Motor neuron (in vitro differentiated cells): ENCODE results near the gene ACSF2. TPM values are rescaled to one million over a fixed set of nuclear protein-coding genes. Genes with fewer than 3 reads are reported as not detected.
A peak's percentile ranks its signal among the peaks of the same experiment; 100 is the strongest.
"Not testable (repeated sequence)": the region's sequence is repeated elsewhere in the genome, so short reads cannot be mapped to it uniquely, and the experiment has no call there.

ENCODE experiments used
- ATAC-seq, 8 experiments: fragments of 200-7000 bp; cut with Tn5 transposase; replicated peaks in 6 of 8; 2 replicates each; pipeline ENCODE4 v1.8.0; 2021; ENCODE audit warnings: mild to moderate bottlenecking in 8 of 8, moderate library complexity in 8 of 8
- H3K27ac ChIP-seq, 2 donors: fragments of 250-450 bp; sonication (Bioruptor Pico); 2 replicates each; pipeline ENCODE4 v1.9.0; 2021; ENCODE audit warnings: antibody characterized with exemption in 2 of 2, mild to moderate bottlenecking in 2 of 2, moderate library complexity in 1 of 2
- H3K4me1 ChIP-seq, 2 donors: fragments of 250-450 bp; sonication (Bioruptor Pico); replicated peaks in 1 of 2; 2 replicates each; pipeline ENCODE4 v1.6.1; 2021; ENCODE audit warnings: antibody characterized with exemption in 2 of 2, mild to moderate bottlenecking in 2 of 2, moderate library complexity in 1 of 2
- H3K4me3 ChIP-seq, 5 donors: fragments of 250-450 bp; sonication (Bioruptor Pico); 2 replicates each; pipeline ENCODE4 v1.9.0; 2021; ENCODE audit warnings: antibody characterized with exemption in 5 of 5, mild to moderate bottlenecking in 5 of 5, moderate library complexity in 4 of 5
- WGBS, 10 experiments: fragments of 450-650 bp; shearing (Covaris generic); methylation state at CpG; one replicate each; pipeline ENCODE4 v1.0.0; 2022; 5-methylcytosine and 5-hydroxymethylcytosine counted together
- in situ Hi-C, 9 experiments: fragments of 400-800 bp; cut with MboI; loops; one replicate each; pipeline ENCODE4 v1.15.0; 2021; ENCODE audit warnings: low sequenced_read_pairs in 9 of 9, low pct_unique_long_range_greater_than_20kb in 2 of 9; ENCODE audit not compliant: unreplicated experiment in 9 of 9
- total RNA-seq, 8 experiments: library from RNA; unstranded; fragments of 300-600 nt; gene quantifications; 2 replicates each; pipeline versions ENCODE4 v1.2.3 to v1.2.4, GENCODE V29; 2022

Gene ACSF2
- total RNA-seq, 8 experiments from 2014 or later, result 1.6 to 31.1 (median 5.6) TPM

- no peak overlapping the region for H3K27ac ChIP-seq
- H3K4me3 ChIP-seq, result no peak overlapping the region
- peak in 2 of 8 experiments; percentile 12 to 25 for ATAC-seq
- H3K4me1 ChIP-seq, result peaks cover 18% of the 10 kb centered on the region in 2 donors
- in situ Hi-C loops, result no loop called here
- 11 to 94% (median 66%) methylated on average over 2 to 3 of the region's 3 CpGs; no CpG with 5 or more reads in 1 of the 10 experiments for WGBS, 10 experiments
Measured at GRCh38 chr17:50421308-50422051, 4.5 kb upstream of the ACSF2 start.

GRCh38 chr17:50422738-50423137 is 3.3 kb upstream of the ACSF2 start:
- no peak for ATAC-seq

GRCh38 chr17:50423553-50424159 is 2.4 kb upstream of the ACSF2 start:
- Histone ChIP-seq H3K27ac (no peak overlapping the region), H3K4me3 (no peak overlapping the region), H3K4me1 (peaks cover 23 to 27% of the 10 kb centered on the region in 2 donors)
- in situ Hi-C loops, result no loop called here
- ATAC-seq, result peak in 5 of 8 experiments; percentile 10 to 74 (median 70)
- WGBS, 10 experiments, result 14 to 100% (median 47%) methylated on average over 1 to 5 of the region's 6 CpGs

More at GRCh38 chr17:50422738-50423137, 3.3 kb upstream of the ACSF2 start:
- Histone ChIP-seq H3K4me3 (no peak overlapping the region), H3K4me1 (peaks cover 23 to 27% of the 10 kb centered on the region in 2 donors), H3K27ac (no peak overlapping the region)
- in situ Hi-C loops, result no loop called here
- 71 to 100% (median 100%) methylated on average over 1 of the region's 2 CpGs; no CpG with 5 or more reads in 3 of the 10 experiments for WGBS, 10 experiments

GRCh38 chr17:50424246-50424995 is 1.6 kb upstream of the ACSF2 start:
- ATAC-seq, result no peak
- no peak overlapping the region for H3K27ac ChIP-seq
- in situ Hi-C loops, result no loop called here
- H3K4me3 ChIP-seq, result no peak overlapping the region
- WGBS, 10 experiments, result 56 to 100% (median 88%) methylated on average over 1 to 7 of the region's 9 CpGs; no CpG with 5 or more reads in 2 of the 10 experiments
- peaks cover 23 to 27% of the 10 kb centered on the region in 2 donors for H3K4me1 ChIP-seq

GRCh38 chr17:50424996-50425681 is 879 bp upstream of the ACSF2 start:
- in situ Hi-C loops, result no loop called here
- H3K4me3 ChIP-seq, result peak overlapping the region in 3 of 5 donors; percentile 32 to 43 (median 36)

GRCh38 chr17:50426472-50426782 is 409 bp downstream of the ACSF2 start:
- WGBS, 10 experiments, result 0% methylated on average over 1 of the region's 7 CpGs; no CpG with 5 or more reads in 9 of the 10 experiments
- in situ Hi-C loops, result no loop called here
- Histone ChIP-seq H3K4me3 (peak overlapping the region in 4 of 5 donors; percentile 21 to 43 (median 34)), H3K27ac (peak overlapping the region in 1 of 2 donors; percentile 8), H3K4me1 (peaks cover 23 to 27% of the 10 kb centered on the region in 2 donors)
- ATAC-seq, result peak in 1 of 8 experiments; percentile 17

More at GRCh38 chr17:50424996-50425681, 879 bp upstream of the ACSF2 start:
- H3K27ac ChIP-seq, result peak overlapping the region in 1 of 2 donors; percentile 29
- H3K4me1 ChIP-seq, result peaks cover 23 to 27% of the 10 kb centered on the region in 2 donors
- peak in 1 of 8 experiments; percentile 8 for ATAC-seq
- 90 to 100% (median 100%) methylated on average over 1 to 4 of the region's 8 CpGs; no CpG with 5 or more reads in 3 of the 10 experiments for WGBS, 10 experiments

- Histone ChIP-seq H3K4me3 (peak overlapping the region in 4 of 5 donors; percentile 21 to 43 (median 34)), H3K27ac (peak overlapping the region in 1 of 2 donors; percentile 8), H3K4me1 (peaks cover 23 to 27% of the 10 kb centered on the region in 2 donors)
- ATAC-seq, result peak; percentile 20 to 65 (median 44)
- in situ Hi-C loops, result no loop called here
- 0 to 83% (median 20%) methylated on average over 1 to 3 of the region's 4 CpGs; no CpG with 5 or more reads in 3 of the 10 experiments for WGBS, 10 experiments
Measured at GRCh38 chr17:50426814-50427787, 1.1 kb downstream of the ACSF2 start.

- H3K27ac ChIP-seq, in situ Hi-C loops, H3K4me3 ChIP-seq, ATAC-seq: not testable (repeated sequence)
- 0 to 100% (median 93%) methylated on average over 1 to 5 of the region's 6 CpGs; no CpG with 5 or more reads in 1 of the 10 experiments for WGBS, 10 experiments
- H3K4me1 ChIP-seq, result peaks cover 23 to 27% of the 10 kb centered on the region in 2 donors
Measured at GRCh38 chr17:50428126-50428525, 2.1 kb downstream of the ACSF2 start.

- H3K27ac ChIP-seq, result no peak overlapping the region
- no peak overlapping the region for H3K4me3 ChIP-seq
- WGBS, 10 experiments, result 14 to 78% (median 75%) methylated on average over 1 to 5 of the region's 7 CpGs; no CpG with 5 or more reads in 4 of the 10 experiments
- H3K4me1 ChIP-seq, result peaks cover 18 to 23% of the 10 kb centered on the region in 2 donors
- ATAC-seq, result peak in 2 of 8 experiments; percentile 46 to 50
- in situ Hi-C loops, result no loop called here
Measured at GRCh38 chr17:50428831-50429424, 2.9 kb downstream of the ACSF2 start.

- Histone ChIP-seq H3K27ac (no peak overlapping the region), H3K4me1 (peaks cover 12 to 19% of the 10 kb centered on the region in 2 donors), H3K4me3 (no peak overlapping the region)
- 80 to 88% (median 82%) methylated on average over 1 to 4 of the region's 4 CpGs; no CpG with 5 or more reads in 7 of the 10 experiments for WGBS, 10 experiments
- ATAC-seq, result no peak
- in situ Hi-C loops, result no loop called here
Measured at GRCh38 chr17:50429793-50430192, 3.8 kb downstream of the ACSF2 start.
